NCI-H1092 (cell line): ENCODE results near the gene ZNF148.

Experiments
- DNase-seq: peaks from one replicate; lab custom pipeline; 2025; lab: John Stamatoyannopoulos, UW

ZNF148 gene

DNA sequence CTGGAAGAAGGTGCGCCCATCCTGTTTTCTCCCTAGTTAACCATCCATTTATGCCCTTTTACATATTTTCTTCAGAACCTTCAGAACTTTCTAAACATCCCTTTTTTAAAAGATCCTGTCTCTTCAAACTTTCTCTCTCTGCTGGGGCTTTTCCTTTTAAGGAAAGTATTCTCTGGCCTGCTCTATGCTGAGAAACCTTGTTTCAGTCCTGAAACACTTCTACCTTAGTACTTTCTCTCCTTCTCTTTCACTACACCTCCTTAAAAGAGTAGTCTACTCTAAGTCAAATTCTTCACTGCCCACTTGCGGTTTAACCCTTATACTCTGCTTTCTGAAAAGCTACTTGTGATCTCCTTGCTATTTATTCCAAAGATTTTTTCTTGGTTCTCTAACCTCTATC, 97.0 kb downstream of the ZNF148 start:
- DNase-seq, result no peak

- DNase-seq, result no peak
Observed at GRCh38 chr3:125271127-125271526, 104.0 kb downstream of the ZNF148 start.

DNA sequence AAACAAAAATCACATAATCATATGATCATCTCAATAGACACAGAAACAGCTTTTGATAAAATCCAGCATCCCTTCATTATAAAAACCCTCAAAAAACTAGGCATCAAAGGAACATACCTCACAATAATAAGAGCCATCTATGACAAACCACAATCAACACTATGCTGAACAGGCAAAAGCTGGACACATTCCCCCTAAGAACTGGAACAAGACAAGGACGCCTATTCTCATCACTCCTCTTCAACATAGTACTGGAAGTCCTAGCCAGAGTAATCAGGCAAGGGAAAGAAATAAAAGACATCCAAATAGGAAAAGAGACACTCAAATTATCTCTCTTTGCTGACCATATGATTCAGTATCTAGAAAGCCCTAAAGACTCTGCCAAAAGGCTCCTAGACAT, 107.7 kb downstream of the ZNF148 start:
- DNase-seq, result no peak

DNA sequence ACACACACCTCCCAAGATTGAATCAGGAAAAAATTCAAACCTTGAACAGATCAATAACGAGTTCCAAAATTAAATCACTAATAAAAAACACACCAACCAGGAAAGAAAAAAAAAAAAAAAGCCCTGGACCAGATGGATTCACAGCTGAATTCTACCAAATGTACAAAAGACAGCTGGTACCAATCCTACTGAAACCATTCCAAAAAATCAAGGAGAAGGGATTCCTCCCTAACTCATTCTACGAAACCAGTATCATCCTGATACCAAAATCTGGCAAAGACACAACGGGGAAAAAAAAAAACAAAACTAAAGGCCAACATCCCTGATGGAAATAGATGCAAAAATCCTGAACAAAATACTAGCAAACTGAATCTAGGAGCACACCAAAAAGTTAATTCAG, 108.2 kb downstream of the ZNF148 start:
- no peak for DNase-seq

DNA sequence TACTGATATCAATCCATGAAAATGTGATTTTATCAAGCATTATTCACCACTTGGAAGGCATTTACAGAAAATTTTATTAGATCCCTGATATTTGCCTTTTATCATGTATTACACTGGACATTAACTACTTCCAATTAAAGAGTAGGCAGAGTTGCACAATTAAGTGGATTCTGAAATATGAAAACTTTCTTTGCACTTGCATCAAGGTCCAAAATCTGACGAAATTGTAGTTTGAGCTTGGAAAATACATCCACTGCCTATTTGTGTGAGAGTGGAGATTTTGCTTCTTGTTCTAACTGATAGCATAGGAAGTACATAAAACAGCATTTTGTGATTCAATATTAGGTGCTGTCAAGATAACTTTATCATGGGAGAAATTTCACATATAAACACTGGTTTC, 113.0 kb downstream of the ZNF148 start:
- DNase-seq, result no peak

DNA sequence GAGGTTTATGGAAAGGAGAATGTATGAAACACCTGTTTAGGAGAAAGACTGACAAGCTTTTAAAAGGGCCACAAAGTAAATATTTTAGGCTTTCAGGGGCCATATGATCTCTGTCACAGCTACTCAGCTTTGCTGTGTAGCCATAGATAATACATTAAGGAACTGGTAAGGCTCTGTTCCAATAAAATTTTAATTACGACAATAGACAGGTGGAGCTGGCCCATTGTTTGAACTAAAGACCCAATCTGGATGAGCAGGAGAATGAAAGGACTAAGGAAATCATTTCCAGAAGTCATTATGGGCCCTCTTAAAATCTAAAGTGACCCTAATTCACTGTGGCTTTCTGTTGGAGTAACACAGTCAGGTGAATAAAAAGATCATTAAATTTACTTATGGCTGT, 114.1 kb downstream of the ZNF148 start:
- DNase-seq, result peak; percentile 25

DNA sequence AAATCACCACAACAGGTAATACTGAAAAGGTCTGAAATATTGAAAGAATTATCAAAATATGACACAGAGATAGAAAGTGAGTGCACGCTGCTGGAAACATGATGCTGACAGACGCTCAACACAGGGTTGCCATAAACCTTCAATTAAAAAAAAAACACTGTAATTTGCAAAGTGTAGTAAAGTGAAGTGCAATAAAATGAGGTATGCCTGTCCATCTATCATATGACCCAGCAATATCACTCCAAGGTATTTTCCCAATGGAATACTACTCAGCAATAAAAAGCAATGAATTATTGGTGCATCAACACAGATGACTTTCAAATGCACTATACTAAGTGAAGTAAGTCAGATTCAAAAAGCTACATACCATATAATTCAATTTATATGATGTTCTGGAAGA, 115.0 kb downstream of the ZNF148 start:
- no peak for DNase-seq

DNA sequence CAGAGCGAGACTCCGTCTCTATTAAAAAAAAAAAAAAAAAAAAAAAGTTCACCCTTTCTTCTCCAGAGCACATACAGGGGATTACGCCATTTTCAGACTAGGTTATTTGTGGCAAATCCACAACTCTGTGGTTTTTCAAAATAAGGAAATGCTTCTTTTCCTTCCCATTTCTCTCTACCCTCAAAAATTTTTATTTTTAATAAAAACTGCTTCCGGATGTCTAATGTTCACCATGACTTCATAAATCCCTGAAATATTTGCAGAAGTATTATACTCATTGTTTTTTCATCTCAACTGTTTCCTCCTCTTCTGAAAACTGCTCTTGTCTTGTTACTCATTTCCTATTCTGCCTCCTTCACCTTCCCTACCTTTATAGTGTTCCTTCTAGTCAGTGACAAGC, 117.6 kb downstream of the ZNF148 start:
- no peak for DNase-seq

GRCh38 chr3:125256675-125257074, 118.5 kb downstream of the ZNF148 start:
- DNase-seq, result no peak

- no peak for DNase-seq
Observed at GRCh38 chr3:125250973-125251372, 124.2 kb downstream of the ZNF148 start.

GRCh38 chr3:125246237-125246636, 128.9 kb downstream of the ZNF148 start:
- no peak for DNase-seq

DNA sequence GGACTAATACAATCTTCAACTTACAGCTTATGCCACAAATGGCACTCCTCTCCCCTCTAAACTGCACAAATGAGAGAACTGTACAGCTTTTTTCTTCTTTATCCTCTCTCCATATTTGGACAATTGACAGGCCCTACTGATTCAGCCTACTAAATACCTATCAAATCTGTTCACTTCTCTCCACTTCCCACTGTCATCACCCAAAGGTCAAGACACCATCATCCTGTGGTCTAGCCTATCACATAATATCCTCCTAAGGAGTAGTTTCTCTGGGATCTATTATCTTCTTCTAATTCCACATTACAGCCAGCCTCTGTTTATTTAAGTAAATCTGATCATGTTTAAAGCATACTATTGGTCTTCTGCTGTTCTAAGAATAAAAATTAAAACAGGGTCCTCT, 129.6 kb downstream of the ZNF148 start:
- DNase-seq, result no peak

- DNase-seq, result no peak
Observed at GRCh38 chr3:125240496-125240895, 134.6 kb downstream of the ZNF148 start.

DNA sequence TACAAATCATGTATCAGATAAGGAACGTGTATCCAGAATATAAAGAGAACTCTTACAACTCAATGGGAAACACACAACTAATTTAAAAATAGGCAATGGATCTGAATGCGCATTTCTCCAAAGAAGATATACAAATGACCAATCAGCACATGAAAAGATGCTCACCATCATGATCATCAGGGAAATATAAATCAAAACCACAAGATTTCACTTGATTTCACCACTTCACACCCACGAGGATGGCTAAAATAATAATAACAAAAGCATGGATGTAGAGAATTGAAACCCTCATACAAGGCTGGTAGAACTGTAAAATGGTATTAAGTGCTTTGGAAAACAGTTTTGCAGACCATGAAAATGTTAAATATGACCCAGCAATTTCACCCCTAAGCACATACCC, 135.9 kb downstream of the ZNF148 start:
- DNase-seq, result no peak

GRCh38 chr3:125238759-125239158, 136.4 kb downstream of the ZNF148 start:
- no peak for DNase-seq

- DNase-seq, result no peak
Observed at GRCh38 chr3:125236331-125236903, 138.7 kb downstream of the ZNF148 start.

GRCh38 chr3:125234831-125235230, 140.3 kb downstream of the ZNF148 start:
- DNase-seq, result no peak

- no peak for DNase-seq
Observed at GRCh38 chr3:125232401-125232800, 142.7 kb downstream of the ZNF148 start.

GRCh38 chr3:125231895-125232294, 143.2 kb downstream of the ZNF148 start:
- DNase-seq, result no peak

DNA sequence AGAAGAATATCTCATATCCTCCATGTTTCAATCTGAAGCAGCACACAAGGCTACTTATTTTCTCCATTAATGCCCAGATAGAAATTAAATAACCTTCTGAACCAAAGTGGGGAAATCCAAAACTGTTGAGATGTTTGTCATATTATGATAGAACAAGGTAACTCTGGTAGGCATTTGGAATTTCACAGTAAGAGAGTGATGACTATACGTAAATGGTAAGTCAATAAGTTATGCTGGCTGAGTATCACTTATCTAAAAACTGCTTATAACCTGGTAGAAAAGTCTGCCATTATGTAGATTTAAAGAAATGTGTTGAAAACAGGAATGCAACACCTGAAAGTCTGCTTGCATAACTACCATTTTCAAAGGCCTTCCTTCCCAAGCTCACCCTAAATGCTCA, 145.4 kb downstream of the ZNF148 start:
- no peak for DNase-seq

DNA sequence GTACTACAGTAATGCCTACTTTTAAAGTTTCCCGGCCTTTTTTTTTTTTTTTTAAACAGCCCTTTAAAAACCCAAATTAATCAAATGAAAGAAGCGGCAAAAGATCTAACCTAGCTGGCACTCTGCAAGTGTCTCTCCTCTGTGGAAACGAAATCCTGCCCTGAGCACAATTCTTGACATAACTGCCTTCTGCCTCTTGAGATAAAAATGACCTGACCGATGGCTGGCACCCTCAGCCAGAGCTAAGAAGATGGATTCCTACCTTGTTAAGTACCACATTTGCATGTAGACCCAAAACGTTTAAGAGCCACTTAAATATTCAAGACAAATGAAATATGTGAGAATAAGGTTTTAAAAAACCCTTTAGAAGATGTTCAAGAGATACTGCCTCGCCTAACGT, 146.0 kb downstream of the ZNF148 start:
- no peak for DNase-seq

DNA sequence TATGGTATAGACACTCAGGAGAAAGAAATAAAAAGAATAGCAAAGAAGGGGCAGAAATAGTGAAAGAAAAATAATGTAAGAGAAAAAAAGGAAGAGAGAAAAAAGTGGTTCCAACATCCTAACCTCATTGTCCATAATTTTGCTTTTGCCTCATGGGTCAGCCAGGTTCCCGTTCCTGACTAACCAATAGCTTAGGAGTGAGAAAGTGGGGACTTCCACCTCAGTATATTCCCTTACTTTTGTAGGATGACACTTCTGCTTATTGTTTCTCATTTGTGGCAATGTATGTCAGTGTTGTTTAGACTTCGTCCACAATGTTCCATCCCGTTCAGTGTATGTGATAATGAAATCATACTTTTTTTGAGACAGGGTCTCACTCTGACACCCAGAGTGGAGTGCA, 153.3 kb downstream of the ZNF148 start:
- DNase-seq, result no peak

GRCh38 chr3:125220727-125221429, 154.2 kb downstream of the ZNF148 start:
- DNase-seq, result no peak

DNA sequence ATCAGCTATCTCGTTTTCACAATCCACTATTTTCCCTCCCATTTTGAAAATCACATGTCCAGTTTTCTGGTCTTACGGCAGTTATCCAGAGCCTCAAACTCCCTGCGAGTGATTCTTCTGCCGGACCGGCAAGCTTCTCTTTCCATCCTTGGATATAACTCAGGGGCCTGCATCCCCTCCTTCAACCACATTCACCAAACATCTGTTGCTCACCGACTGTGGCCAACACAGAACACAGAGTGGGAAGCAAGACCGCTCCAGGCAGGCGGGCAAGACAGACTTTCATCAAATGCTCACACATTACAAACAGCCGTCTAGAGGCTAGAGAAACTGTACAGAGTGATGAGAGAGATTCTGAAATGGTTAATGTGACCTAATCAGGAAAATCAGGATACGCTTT, 154.9 kb downstream of the ZNF148 start:
- DNase-seq, result no peak
